ENCODE data around the gene KIAA1328. TPM values are rescaled to one million over a fixed set of nuclear protein-coding genes. Genes with fewer than 3 reads are reported as not detected.

KIAA1328 gene
- total RNA-seq, 1 donor from 2014 or later, result 5.8 TPM

- H3K4me3 ChIP-seq (ENCODE audit: low read depth, low read length), result no peak overlapping the region
- H3K36me3 ChIP-seq (ENCODE audit: control insufficient read depth, insufficient read depth, low read length), result no peaks in the 10 kb centered on the region
- H3K27me3 ChIP-seq (ENCODE audit: control insufficient read depth, insufficient read depth, low read length), result peaks cover 53% of the 10 kb centered on the region
- DNase-seq (ENCODE audit: low read depth), result no peak
- TF ChIP-seq CTCF (IDR thresholded peaks at IDR 0.05; ENCODE audit: insufficient read depth, low read length, poor library complexity, severe bottlenecking), result no peak
Observed at GRCh38 chr18:37258819-37259218, 429.9 kb downstream of the KIAA1328 start.

GRCh38 chr18:37259711-37260110 is 430.8 kb downstream of the KIAA1328 start:
- Histone ChIP-seq H3K27me3 (ENCODE audit: control insufficient read depth, insufficient read depth, low read length) (peaks cover 47% of the 10 kb centered on the region), H3K4me3 (ENCODE audit: low read depth, low read length) (no peak overlapping the region), H3K36me3 (ENCODE audit: control insufficient read depth, insufficient read depth, low read length) (no peaks in the 10 kb centered on the region)
- no peak for TF ChIP-seq CTCF (IDR thresholded peaks at IDR 0.05; ENCODE audit: insufficient read depth, low read length, poor library complexity, severe bottlenecking)
- DNase-seq (ENCODE audit: low read depth), result no peak

- Histone ChIP-seq H3K36me3 (ENCODE audit: control insufficient read depth, insufficient read depth, low read length) (no peaks in the 10 kb centered on the region), H3K27me3 (ENCODE audit: control insufficient read depth, insufficient read depth, low read length) (peaks cover 41% of the 10 kb centered on the region), H3K4me3 (ENCODE audit: low read depth, low read length) (no peak overlapping the region)
- no peak for DNase-seq (ENCODE audit: low read depth)
- no peak for TF ChIP-seq CTCF (IDR thresholded peaks at IDR 0.05; ENCODE audit: insufficient read depth, low read length, poor library complexity, severe bottlenecking)
Observed at GRCh38 chr18:37260367-37261093, 431.6 kb downstream of the KIAA1328 start.

- DNase-seq (ENCODE audit: low read depth), result no peak
- Histone ChIP-seq H3K4me3 (ENCODE audit: low read depth, low read length) (no peak overlapping the region), H3K27me3 (ENCODE audit: control insufficient read depth, insufficient read depth, low read length) (peaks cover 38% of the 10 kb centered on the region), H3K36me3 (ENCODE audit: control insufficient read depth, insufficient read depth, low read length) (no peaks in the 10 kb centered on the region)
- TF ChIP-seq CTCF (IDR thresholded peaks at IDR 0.05; ENCODE audit: insufficient read depth, low read length, poor library complexity, severe bottlenecking), result no peak
Observed at GRCh38 chr18:37261246-37261840, 432.4 kb downstream of the KIAA1328 start.

GRCh38 chr18:37261988-37262387 is 433.1 kb downstream of the KIAA1328 start:
- no peak for TF ChIP-seq CTCF (IDR thresholded peaks at IDR 0.05; ENCODE audit: insufficient read depth, low read length, poor library complexity, severe bottlenecking)
- no peak overlapping the region for H3K4me3 ChIP-seq (ENCODE audit: low read depth, low read length)
- H3K27me3 ChIP-seq (ENCODE audit: control insufficient read depth, insufficient read depth, low read length), result peaks cover 36% of the 10 kb centered on the region
- no peak for DNase-seq (ENCODE audit: low read depth)
- no peaks in the 10 kb centered on the region for H3K36me3 ChIP-seq (ENCODE audit: control insufficient read depth, insufficient read depth, low read length)

Data from kidney epithelial cell (primary cell).